Inflammatory macrophage (primary cell): ENCODE measurements around the gene RARRES1.

Source experiments
- DNase-seq, 2 donors: peaks; one replicate each; pipeline ENCODE4 v3.0.0-alpha.2; 2020 to 2022
- total RNA-seq, 18 experiments: gene quantifications; one replicate each; lab custom pipeline; 2026; ENCODE audit warnings: mixed read lengths in 6 of 18, inconsistent platforms in 2 of 18; lab: John Stamatoyannopoulos, UW

The RARRES1 gene
- total RNA-seq = 6.7 to 82.1 (median 17.3) reads per million in 18 experiments

DNA sequence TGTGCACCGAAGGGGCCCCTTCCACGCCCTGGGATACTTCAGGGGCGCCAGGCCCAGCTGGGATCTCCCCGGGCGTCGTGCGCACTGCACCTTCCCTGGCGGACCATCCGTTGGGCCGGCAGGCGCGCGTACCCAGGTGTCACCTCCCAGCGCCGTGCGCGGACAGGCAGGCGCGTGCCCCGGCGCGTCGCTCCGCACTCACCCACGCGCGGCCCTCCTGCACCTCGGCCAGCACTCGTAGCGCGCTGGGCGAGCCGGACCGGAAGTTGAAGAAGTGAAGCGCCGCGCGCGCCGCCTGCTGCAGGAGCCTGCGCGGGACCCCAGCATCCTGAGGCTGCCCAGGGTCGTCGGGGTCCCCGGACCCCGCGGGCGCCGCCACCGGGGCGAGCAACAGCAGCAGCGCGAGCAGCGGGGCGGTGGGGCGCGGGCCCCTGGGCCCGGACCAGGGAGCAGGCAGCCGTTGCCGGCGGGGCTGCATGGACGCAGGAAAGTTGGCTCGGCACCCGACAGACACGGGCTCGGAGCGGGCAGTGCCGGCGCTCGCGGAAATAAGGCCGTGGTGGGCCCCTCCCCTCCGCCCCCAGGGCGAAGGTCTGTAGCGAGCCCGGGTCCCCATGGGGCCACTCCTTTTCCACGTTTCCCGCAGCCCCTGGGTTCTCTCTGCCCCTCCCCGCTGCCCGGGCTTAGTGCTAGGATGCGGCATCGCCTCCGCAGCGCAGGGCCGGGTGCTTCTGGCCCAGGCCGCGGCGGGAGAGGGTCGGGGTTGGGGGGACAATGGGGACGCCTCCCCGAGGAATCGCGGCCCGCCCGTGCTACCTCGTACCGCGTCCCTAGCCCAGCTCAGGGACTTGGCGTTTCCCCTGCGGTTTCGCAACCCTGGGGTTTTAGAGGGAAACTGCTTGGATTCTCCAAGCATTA, at the start of gene RARRES1:
Gene RARRES1, minus strand, starts transcription at position 520 of the 918 bp plus-strand sequence. Its CDS starts 42 bp downstream, at position 478.
- DNase-seq = peak; percentile 46 to 73

GRCh38 chr3:158781849-158782248, 49.6 kb upstream of the RARRES1 start:
- no peak for DNase-seq

DNA sequence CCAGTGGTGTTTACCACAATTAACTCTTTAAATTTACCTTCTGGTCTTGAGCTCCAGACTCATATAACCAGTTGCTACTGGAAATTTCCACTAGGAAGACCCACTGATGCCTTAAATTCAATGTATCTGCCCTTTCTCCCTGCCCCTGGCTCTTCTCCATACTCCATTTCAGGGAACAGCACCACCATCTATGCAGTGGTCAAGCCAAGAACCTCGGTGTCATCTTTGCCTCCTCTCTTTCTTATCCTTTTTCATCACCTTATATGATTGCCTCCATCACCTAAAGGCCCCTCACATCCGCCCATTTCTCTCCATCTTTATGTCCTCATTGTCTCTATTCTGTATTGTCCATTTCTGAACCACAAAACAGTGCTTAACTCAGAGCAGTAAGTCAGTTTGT, 48.9 kb upstream of the RARRES1 start:
- DNase-seq = no peak

- no peak for DNase-seq
Measured at GRCh38 chr3:158780766-158781165, 48.5 kb upstream of the RARRES1 start.

DNA sequence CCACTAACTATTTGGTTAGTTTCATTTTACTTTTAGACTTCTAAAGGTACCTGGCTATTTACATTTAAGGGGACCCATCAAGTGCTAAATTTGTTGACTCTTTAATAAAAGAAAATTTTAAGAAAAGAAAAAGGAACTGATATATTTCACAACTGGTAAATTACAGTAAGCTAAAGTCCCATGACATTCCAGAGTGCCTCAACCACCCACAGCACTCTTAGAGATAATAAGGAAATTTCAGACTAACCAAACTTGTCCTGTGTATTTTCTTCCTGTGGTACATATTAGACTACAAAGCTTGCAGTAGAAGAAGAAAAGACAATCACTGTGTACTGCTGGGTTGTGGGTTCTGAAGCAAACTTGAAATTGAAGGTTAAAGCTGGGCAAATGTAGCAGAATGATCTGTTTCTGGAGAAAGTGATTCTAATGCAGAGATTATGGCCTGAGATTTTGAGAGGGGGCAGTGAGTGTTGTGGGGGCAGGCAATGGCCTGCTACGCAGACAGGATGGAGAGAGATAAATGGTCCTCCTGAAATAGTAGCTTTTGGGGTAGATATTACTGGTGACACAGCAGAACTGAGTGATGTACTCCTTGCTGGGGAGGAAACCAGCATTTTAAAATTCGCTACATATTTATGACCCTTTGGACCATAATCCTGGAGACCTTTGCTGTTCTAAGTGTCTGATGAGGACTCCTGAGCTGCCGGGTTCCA, 45.1 kb upstream of the RARRES1 start:
- peak; percentile 69 to 82 for DNase-seq

- no peak for DNase-seq
Measured at GRCh38 chr3:158776531-158776930, 44.3 kb upstream of the RARRES1 start.

DNA sequence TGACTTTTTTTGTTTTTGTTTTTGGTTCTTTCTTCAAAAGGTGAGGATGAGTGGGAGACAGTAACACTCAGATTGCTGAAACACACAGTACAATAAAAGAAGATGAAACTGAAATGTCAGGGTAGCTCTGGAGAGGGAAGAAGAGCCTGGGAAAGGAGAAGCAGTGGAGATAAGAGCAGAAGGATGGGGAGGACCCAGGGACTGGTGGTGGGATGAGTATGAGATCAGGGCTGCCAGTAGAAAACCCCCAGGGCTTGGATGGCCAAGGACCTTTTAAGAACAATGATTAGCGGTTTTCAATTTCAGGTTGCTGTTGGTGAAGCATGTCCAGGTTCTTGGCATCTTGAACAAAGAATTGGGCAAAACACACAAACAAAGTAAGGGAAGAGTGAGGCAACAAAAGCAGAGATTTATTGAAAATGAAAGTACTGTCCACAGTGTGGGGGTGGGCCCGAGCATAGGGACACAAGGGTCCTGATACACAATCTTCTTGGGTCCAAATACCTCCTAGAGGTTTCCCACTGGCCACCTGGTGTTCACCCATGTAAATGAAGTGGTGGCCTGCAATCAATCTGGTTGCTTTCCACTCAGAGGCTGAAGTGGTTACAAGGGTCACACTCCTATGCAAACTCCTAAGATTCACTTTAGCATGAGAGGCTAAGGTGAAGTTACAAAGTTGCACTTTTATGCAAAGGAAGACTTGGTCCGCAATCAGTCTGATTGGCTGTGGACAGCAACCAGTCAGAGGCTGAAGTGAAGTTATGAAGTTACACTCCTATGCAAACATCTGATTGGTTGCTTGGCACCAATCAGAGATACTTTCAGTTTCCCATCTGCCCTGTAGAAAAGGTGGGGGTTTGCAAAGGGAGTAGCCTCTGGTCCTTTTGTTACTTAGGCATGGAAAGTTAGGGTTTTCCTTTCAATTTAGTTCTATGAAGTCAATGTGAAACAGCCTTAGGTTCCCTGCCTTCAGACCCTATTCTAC, 43.5 kb upstream of the RARRES1 start:
- no peak for DNase-seq

DNA sequence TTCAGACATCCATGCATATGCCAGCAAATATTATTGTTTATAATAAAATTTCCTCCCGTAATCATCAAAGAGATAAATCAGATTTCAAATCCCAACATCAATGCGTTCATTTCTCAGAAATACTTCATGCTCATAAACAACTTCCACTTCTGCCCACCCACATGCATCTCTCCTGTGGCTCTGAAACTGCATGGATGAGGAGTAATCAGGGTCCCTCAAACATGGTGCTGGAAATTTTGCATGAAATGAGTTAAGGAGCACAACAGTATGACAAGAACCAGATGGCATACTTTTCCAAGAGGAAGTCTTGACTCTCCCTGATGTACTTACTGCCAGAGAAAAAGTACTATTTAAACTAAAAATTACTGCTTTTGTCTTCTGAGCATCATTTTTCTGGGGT, 42.7 kb upstream of the RARRES1 start:
- DNase-seq = peak in 1 of 2 donors; percentile 21

- DNase-seq = no peak
Measured at GRCh38 chr3:158773845-158774830, 41.9 kb upstream of the RARRES1 start.

DNA sequence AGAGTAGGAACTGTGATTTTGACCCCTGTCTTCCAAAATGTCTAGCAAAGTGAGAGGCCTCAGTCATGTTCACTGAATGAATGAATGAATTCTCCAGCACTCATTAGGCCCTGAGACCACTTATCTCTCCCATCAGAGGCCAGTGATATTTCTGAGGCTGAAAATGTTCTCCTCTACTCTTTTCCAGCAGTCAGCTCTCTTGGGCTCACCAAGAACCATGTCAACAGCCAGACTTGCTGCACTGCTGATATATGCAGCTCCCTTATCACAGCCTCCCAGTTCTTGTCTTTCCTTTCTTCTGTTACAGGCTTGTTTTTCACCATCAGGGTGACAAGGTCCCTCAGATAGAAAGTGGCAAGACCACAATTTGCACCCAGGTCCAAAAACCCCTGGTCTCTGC, 40.9 kb upstream of the RARRES1 start:
- no peak for DNase-seq

- no peak for DNase-seq
Measured at GRCh38 chr3:158771982-158772381, 39.7 kb upstream of the RARRES1 start.

GRCh38 chr3:158771577-158771976, 39.3 kb upstream of the RARRES1 start:
- no peak for DNase-seq

- no peak for DNase-seq
Measured at GRCh38 chr3:158770741-158771350, 38.6 kb upstream of the RARRES1 start.

DNA sequence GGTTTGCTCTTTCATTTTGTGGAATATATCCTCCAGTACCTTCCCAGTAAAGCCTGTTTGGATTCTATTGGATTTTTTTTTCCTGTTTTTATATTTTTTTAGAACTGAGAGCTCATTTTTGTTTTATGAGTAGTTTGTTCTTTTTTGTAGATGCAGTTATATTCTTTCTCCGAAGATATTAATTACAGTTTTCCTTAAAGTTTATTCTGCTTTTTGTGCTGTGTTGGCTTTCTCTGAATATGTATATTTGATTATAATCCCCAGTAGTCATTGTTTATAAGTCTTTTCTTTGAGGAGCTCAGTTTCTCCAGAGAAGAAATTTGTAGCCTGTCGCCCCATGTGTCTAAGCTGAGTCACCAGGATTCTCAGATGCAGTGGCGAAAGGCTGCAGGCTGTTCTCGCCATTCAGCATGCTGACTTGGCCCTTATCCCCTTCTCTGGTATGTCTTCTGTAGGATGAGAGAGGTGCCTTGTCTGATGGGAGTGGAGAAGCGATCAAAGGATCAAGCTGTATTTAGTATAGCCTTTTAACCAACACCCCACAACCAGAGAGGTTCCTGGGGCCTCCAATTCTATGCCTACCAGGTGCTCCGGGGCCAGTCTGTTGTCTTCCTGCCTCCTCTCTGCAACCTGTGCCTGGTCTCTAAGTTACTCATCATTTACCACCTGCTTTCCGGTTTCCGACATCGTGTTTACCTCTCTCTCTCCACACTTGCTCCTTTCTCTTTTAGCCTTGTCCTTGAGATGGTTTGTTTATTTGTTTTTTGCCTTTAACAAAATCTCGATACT, 37.9 kb upstream of the RARRES1 start:
- no peak for DNase-seq

- DNase-seq = no peak
Measured at GRCh38 chr3:158769549-158769948, 37.3 kb upstream of the RARRES1 start.

DNA sequence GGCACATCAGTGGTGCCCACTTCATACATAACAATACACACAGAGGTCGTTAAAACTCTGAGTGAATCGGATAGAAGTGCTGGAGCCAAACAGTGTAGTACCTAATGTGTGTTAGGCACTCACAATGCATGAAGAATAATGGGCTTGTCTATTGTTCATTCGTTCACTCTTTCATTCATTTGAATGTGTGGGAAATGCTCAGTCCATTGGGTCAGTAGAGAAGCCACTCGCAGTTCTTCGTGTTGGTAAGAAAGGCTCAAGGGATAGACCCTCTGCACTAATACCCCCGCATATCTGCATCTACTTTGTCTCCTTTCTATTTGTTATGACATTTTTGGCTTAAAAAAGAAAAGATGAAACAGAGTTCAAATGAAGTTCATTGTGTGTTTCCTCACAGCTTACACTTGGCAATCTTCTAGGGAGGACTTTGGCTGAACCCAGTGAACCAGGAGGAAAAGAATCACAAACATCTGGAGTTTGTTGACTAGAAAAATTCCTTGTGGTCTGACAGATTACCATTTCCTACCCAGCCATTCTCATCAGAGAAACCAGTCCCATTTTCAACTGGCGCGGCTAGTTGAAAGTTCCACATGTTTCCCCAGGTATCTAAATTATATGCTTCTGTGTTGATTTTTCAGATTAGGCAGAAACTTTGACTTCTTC, 36.8 kb upstream of the RARRES1 start:
- DNase-seq = no peak

- peak in 1 of 2 donors; percentile 16 for DNase-seq
Measured at GRCh38 chr3:158768361-158768787, 36.1 kb upstream of the RARRES1 start.

GRCh38 chr3:158766364-158766763, 34.1 kb upstream of the RARRES1 start:
- no peak for DNase-seq

- no peak for DNase-seq
Measured at GRCh38 chr3:158765518-158766205, 33.4 kb upstream of the RARRES1 start.
